GM23338 (cell line): ENCODE measurements around the gene CDH18. TPM values are rescaled to one million over a fixed set of nuclear protein-coding genes. Genes with fewer than 3 reads are reported as not detected.

Experiments
- ATAC-seq: fragments of 200-7000 bp; cut with Tn5 transposase; 3 replicates; pipeline ENCODE4 v1.9.1; 2020
- DNase-seq: peaks from one replicate; pipeline ENCODE4 v3.0.0-alpha.2; 2015; ENCODE audit warnings: low spot score
- H2AFZ ChIP-seq: fragments of 200-600 bp; sonication (generic); 2 replicates; pipeline ENCODE4 v1.8.0; 2016; ENCODE audit warnings: antibody characterized with exemption, mild to moderate bottlenecking, moderate library complexity
- H3F3A ChIP-seq: fragments of 200-600 bp; sonication (generic); replicated peaks from 2 replicates; pipeline ENCODE4 v1.8.0; 2017; ENCODE audit warnings: antibody characterized with exemption, mixed run types, low read depth
- H3K27ac ChIP-seq: fragments of 200-600 bp; sonication (generic); 2 replicates; pipeline ENCODE4 v1.6.1; 2016; ENCODE audit warnings: low read depth
- H3K27me3 ChIP-seq: fragments of 200-600 bp; sonication (generic); 2 replicates; pipeline ENCODE4 v1.8.0; 2016; ENCODE audit warnings: mild to moderate bottlenecking, mixed run types, moderate library complexity; ENCODE audit not compliant: insufficient read depth
- H3K36me3 ChIP-seq: fragments of 200-600 bp; sonication (generic); 2 replicates; pipeline ENCODE4 v1.8.0; 2016; ENCODE audit warnings: mild to moderate bottlenecking; ENCODE audit not compliant: insufficient read depth
- H3K4me1 ChIP-seq: fragments of 200-600 bp; sonication (generic); 2 replicates; pipeline ENCODE4 v1.8.0; 2016; ENCODE audit warnings: mild to moderate bottlenecking, moderate library complexity; ENCODE audit not compliant: insufficient read depth
- H3K4me2 ChIP-seq: fragments of 200-600 bp; sonication (generic); 2 replicates; pipeline ENCODE4 v1.7.1; 2017; ENCODE audit warnings: mixed run types
- H3K4me3 ChIP-seq: fragments of 200-600 bp; sonication (generic); 2 replicates; pipeline ENCODE4 v1.6.1; 2016; ENCODE audit warnings: mixed run types
- H3K79me2 ChIP-seq: fragments of 200-600 bp; sonication (generic); replicated peaks from 2 replicates; pipeline ENCODE4 v1.8.0; 2017; ENCODE audit warnings: mild to moderate bottlenecking; ENCODE audit not compliant: insufficient read depth
- H3K9me2 ChIP-seq: fragments of 200-600 bp; sonication (generic); 2 replicates; pipeline ENCODE4 v1.8.0; 2017; ENCODE audit not compliant: insufficient read depth
- H4K20me1 ChIP-seq: fragments of 200-600 bp; sonication (generic); replicated peaks from 2 replicates; pipeline ENCODE4 v1.8.0; 2017; ENCODE audit warnings: mild to moderate bottlenecking; ENCODE audit not compliant: insufficient read depth
- H3K27ac Mint-ChIP-seq: 2 replicates; pipeline ENCODE4 v1.8.0; 2020; ENCODE audit warnings: inconsistent platforms, mild to moderate bottlenecking, moderate library complexity, mixed read lengths
- H3K27me3 Mint-ChIP-seq: 3 replicates; pipeline ENCODE4 v1.8.0; 2022; ENCODE audit warnings: low read depth, mild to moderate bottlenecking, moderate library complexity, mixed read lengths, inconsistent platforms; ENCODE audit not compliant: insufficient read depth, poor library complexity
- H3K36me3 Mint-ChIP-seq: 3 replicates; pipeline ENCODE4 v1.8.0; 2021; ENCODE audit warnings: low read depth, mild to moderate bottlenecking, inconsistent platforms, moderate library complexity, mixed read lengths
- H3K4me1 Mint-ChIP-seq: 3 replicates; pipeline ENCODE4 v1.8.0; 2020; ENCODE audit warnings: mild to moderate bottlenecking, inconsistent platforms, mixed read lengths
- H3K4me3 Mint-ChIP-seq: 3 replicates; pipeline ENCODE4 v1.8.0; 2021; ENCODE audit warnings: moderate library complexity, mild to moderate bottlenecking, inconsistent platforms, mixed read lengths
- H3K9me3 Mint-ChIP-seq: 3 replicates; pipeline ENCODE4 v1.8.0; 2020; ENCODE audit warnings: moderate library complexity, mild to moderate bottlenecking, inconsistent platforms, mixed read lengths
- CREB1 ChIP-seq: fragments of 250-450 bp; sonication (Bioruptor Pico); IDR thresholded peaks from 2 replicates; pipeline ENCODE4 v1.5.0; 2020; ENCODE audit warnings: low read depth, mild to moderate bottlenecking, moderate library complexity
- CTCF ChIP-seq, 2 experiments: fragments of 200-600 bp in 1 of 2; sonication (generic) in 1 of 2; conservative IDR thresholded peaks; 2 replicates each; pipeline versions ENCODE4 v1.5.1 to v1.6.1; 2016 to 2017; ENCODE audit warnings: antibody characterized with exemption in 2 of 2, low read depth in 2 of 2, mild to moderate bottlenecking in 2 of 2, moderate library complexity in 1 of 2
- EZH2 ChIP-seq: fragments of 200-600 bp; sonication (generic); IDR thresholded peaks from one replicate; pipeline ENCODE4 v1.8.0; 2017; ENCODE audit warnings: antibody characterized with exemption, mild to moderate bottlenecking, low read depth; ENCODE audit not compliant: unreplicated experiment
- EZH2phosphoT487 ChIP-seq: fragments of 200-600 bp; sonication (generic); IDR thresholded peaks from one replicate; pipeline ENCODE4 v1.8.1; 2018; ENCODE audit warnings: antibody characterized with exemption; ENCODE audit not compliant: unreplicated experiment
- JUNB ChIP-seq: IDR thresholded peaks from one replicate; pipeline ENCODE4 v1.6.1; 2016; ENCODE audit warnings: antibody characterized with exemption; ENCODE audit not compliant: unreplicated experiment
- NANOG ChIP-seq: IDR thresholded peaks from 2 replicates; pipeline ENCODE4 v1.6.1; 2016; ENCODE audit warnings: antibody characterized with exemption, borderline replicate concordance
- POLR2AphosphoS5 ChIP-seq: IDR thresholded peaks from 2 replicates; pipeline ENCODE4 v1.6.1; 2016; ENCODE audit warnings: antibody characterized with exemption, low read depth
- REST ChIP-seq: IDR thresholded peaks from one replicate; pipeline ENCODE4 v1.6.1; 2018; ENCODE audit warnings: antibody characterized with exemption; ENCODE audit not compliant: unreplicated experiment
- STAT1 ChIP-seq: IDR thresholded peaks from one replicate; pipeline ENCODE4 v1.6.1; 2016; ENCODE audit warnings: antibody characterized with exemption; ENCODE audit not compliant: unreplicated experiment
- ZNF114 ChIP-seq: fragments of 250-450 bp; sonication (Bioruptor Pico); IDR thresholded peaks from 2 replicates; pipeline ENCODE4 v1.5.0; 2020; ENCODE audit warnings: mild to moderate bottlenecking, moderate library complexity
- ZNF331 ChIP-seq: fragments of 250-450 bp; sonication (Bioruptor Pico); IDR thresholded peaks from 2 replicates; pipeline ENCODE4 v1.5.0; 2020; ENCODE audit warnings: low read depth, mild to moderate bottlenecking, moderate library complexity
- ZNF462 ChIP-seq: fragments of 250-450 bp; sonication (Bioruptor Pico); IDR thresholded peaks from 2 replicates; pipeline ENCODE4 v1.5.0; 2020; ENCODE audit warnings: mild to moderate bottlenecking, moderate library complexity
- polyA plus RNA-seq: library from polyadenylated mRNA; unstranded; fragments of >200 nt; fragmentation: Nextera tagmentation; extraction: Ambion mirVana; gene quantifications from 2 replicates; pipeline ENCODE4 v1.2.1, GENCODE V29; 2016
- total RNA-seq: library from RNA; depleted of rRNA; stranded (reverse); fragments of >200 nt; shearing (Covaris generic); gene quantifications from 2 replicates; pipeline ENCODE4 v1.2.3, GENCODE V29; 2014
- TF ChIP-seq, protein P1 (sequence below): IDR thresholded peaks from 2 replicates; pipeline ENCODE4 v1.6.1; 2016; ENCODE audit warnings: antibody characterized with exemption

CDH18 gene
- total and polyA plus RNA-seq, 2 experiments from 2014 or later = 1.3 TPM; not detected in 1

DNA sequence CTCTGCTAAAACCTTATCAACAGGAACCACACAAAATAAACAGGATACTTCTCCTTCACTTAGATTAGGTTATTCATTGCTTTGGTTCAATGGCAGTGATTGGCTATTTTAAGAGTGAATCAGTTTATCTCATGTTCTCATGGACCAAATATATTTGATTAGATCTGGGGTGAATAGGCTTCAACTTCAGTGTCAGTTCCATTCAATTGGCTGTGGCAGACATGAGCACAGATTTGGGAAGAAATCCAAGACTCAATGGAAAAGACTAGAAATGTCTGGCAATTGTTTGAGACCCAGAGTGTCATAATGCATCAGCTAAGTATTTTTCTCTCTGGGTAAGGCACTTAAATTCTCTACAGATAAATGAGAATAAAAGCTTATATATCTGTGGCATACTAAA is 37.1 kb downstream of the CDH18 start:
- no peaks in the 10 kb centered on the region for H4K20me1 ChIP-seq
- no peak overlapping the region for H3K4me3 Mint-ChIP-seq
- no peaks in the 10 kb centered on the region for H3K79me2 ChIP-seq
- H2AFZ ChIP-seq = no peak overlapping the region
- H3K4me1 ChIP-seq = no peaks in the 10 kb centered on the region
- H3K27ac ChIP-seq = no peak overlapping the region
- DNase-seq = no peak
- no peak overlapping the region for H3K4me2 ChIP-seq
- H3K36me3 ChIP-seq = no peaks in the 10 kb centered on the region
- H3K4me1 Mint-ChIP-seq = no peaks in the 10 kb centered on the region
- H3K4me3 ChIP-seq = no peak overlapping the region
- H3K27me3 ChIP-seq = no peaks in the 10 kb centered on the region
- no peaks in the 10 kb centered on the region for H3K27me3 Mint-ChIP-seq
- no peaks in the 10 kb centered on the region for H3K36me3 Mint-ChIP-seq
- ATAC-seq = no peak
- no peak overlapping the region for H3K27ac Mint-ChIP-seq
- H3K9me2 ChIP-seq = no peaks in the 10 kb centered on the region
- H3F3A ChIP-seq = no peaks in the 10 kb centered on the region
- H3K9me3 Mint-ChIP-seq = no peaks in the 10 kb centered on the region
- TF ChIP-seq, protein P1, sequence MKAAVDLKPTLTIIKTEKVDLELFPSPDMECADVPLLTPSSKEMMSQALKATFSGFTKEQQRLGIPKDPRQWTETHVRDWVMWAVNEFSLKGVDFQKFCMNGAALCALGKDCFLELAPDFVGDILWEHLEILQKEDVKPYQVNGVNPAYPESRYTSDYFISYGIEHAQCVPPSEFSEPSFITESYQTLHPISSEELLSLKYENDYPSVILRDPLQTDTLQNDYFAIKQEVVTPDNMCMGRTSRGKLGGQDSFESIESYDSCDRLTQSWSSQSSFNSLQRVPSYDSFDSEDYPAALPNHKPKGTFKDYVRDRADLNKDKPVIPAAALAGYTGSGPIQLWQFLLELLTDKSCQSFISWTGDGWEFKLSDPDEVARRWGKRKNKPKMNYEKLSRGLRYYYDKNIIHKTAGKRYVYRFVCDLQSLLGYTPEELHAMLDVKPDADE = no peak
- TF ChIP-seq NANOG = no peak
- no peak for TF ChIP-seq CTCF (conservative IDR thresholded peaks at IDR 0.05; ENCODE audit: low read depth in 2 of 2)
- no peak for TF ChIP-seq EZH2phosphoT487
- TF ChIP-seq STAT1 = no peak
- TF ChIP-seq JUNB = no peak
- no peak for TF ChIP-seq REST
- TF ChIP-seq POLR2AphosphoS5 = no peak
- TF ChIP-seq ZNF462 (CRISPR knock-in tag) = no peak
- TF ChIP-seq EZH2 = no peak
- TF ChIP-seq CREB1 = no peak
- no peak for TF ChIP-seq ZNF114 (CRISPR knock-in tag)
- TF ChIP-seq ZNF331 (CRISPR knock-in tag) = no peak
